Right lobe of liver (tissue), 4 donors: ENCODE results near the gene EFNB2.

Source experiments
- POLR2A ChIP-seq: fragments of 450-650 bp; IDR thresholded peaks from one replicate; pipeline ENCODE4 v1.6.1; 2017; ENCODE audit warnings: antibody characterized with exemption, mild to moderate bottlenecking
- TF ChIP-seq, protein P1 (sequence below), 4 donors: fragments of 200-600 bp in 3 of 4; fragments of 450-650 bp in 1 of 4; IDR thresholded peaks; one replicate each; pipeline versions ENCODE4 v1.5.1 to v1.8.0; 2016 to 2022; ENCODE audit warnings: antibody characterized with exemption in 4 of 4, mild to moderate bottlenecking in 2 of 4
- donor health status: DM: no; HTN: no; CAD: no.
- donor health status: DM: no; HTN: no; CAD: no.
- donor health status: DM: no; HTN: yes; CAD: no.

DNA sequence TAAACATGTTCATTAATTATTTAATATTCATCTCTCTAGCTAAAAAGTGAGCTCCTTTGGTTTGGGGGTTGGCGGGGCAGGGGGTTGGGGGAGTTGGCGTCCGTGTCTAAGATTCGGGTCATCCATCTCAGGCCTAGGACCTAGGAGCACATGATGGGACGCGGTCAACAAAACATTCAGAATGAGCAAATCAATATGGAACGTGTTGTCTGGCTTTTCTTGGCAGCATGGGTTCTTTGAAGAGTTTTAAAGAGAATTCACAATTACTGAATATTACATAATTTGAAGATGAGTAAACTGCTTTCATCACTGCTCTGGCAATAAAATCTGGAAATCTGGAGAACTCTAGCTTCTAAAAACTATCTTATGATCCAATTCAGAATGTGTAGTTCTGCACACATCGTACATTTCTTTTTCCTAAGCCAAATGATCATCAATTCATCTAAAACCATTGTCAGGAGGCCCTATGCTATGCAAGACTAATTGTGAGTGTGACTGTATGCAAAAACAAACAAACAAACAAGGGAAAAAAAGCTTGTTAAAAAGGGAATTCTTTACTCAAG, 37.9 kb upstream of the EFNB2 start:
- TF ChIP-seq, protein P1, sequence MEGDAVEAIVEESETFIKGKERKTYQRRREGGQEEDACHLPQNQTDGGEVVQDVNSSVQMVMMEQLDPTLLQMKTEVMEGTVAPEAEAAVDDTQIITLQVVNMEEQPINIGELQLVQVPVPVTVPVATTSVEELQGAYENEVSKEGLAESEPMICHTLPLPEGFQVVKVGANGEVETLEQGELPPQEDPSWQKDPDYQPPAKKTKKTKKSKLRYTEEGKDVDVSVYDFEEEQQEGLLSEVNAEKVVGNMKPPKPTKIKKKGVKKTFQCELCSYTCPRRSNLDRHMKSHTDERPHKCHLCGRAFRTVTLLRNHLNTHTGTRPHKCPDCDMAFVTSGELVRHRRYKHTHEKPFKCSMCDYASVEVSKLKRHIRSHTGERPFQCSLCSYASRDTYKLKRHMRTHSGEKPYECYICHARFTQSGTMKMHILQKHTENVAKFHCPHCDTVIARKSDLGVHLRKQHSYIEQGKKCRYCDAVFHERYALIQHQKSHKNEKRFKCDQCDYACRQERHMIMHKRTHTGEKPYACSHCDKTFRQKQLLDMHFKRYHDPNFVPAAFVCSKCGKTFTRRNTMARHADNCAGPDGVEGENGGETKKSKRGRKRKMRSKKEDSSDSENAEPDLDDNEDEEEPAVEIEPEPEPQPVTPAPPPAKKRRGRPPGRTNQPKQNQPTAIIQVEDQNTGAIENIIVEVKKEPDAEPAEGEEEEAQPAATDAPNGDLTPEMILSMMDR (IDR thresholded peaks at IDR 0.05): no peak
- TF ChIP-seq POLR2A: no peak
